Measurements from ENCODE around the gene DDHD1.

DNA sequence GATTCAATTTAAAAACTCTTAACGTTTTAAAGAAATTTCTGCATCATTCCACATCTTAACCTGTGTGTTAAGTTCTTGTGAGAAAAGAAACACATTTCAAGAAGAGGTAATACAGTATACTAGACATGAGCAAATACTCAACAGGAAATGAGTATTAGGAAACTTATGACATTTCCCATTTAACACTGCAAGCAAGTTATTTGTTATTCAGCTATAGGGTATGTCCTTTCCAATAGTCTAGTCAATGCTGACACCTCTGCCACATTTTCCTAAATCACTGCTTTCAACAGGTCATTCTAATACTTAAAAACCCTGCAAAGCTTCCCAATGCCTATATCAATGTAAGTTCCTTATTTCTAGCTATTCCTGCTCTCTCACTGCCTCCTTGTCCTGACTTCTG lies 93.1 kb downstream of the DDHD1 start:
- TF ChIP-seq, protein P1, sequence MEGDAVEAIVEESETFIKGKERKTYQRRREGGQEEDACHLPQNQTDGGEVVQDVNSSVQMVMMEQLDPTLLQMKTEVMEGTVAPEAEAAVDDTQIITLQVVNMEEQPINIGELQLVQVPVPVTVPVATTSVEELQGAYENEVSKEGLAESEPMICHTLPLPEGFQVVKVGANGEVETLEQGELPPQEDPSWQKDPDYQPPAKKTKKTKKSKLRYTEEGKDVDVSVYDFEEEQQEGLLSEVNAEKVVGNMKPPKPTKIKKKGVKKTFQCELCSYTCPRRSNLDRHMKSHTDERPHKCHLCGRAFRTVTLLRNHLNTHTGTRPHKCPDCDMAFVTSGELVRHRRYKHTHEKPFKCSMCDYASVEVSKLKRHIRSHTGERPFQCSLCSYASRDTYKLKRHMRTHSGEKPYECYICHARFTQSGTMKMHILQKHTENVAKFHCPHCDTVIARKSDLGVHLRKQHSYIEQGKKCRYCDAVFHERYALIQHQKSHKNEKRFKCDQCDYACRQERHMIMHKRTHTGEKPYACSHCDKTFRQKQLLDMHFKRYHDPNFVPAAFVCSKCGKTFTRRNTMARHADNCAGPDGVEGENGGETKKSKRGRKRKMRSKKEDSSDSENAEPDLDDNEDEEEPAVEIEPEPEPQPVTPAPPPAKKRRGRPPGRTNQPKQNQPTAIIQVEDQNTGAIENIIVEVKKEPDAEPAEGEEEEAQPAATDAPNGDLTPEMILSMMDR (conservative IDR thresholded peaks at IDR 0.05; ENCODE audit: low read depth in 2 of 2) = no peak
- TF ChIP-seq POLR2AphosphoS5 (IDR thresholded peaks at IDR 0.05; ENCODE audit: low read depth) (no peak), JUNB (IDR thresholded peaks at IDR 0.05; ENCODE audit: unreplicated experiment) (no peak), EZH2phosphoT487 (IDR thresholded peaks at IDR 0.05; ENCODE audit: unreplicated experiment) (no peak), CREB1 (CRISPR knock-in tag; IDR thresholded peaks at IDR 0.05; ENCODE audit: low read depth) (no peak), EZH2 (IDR thresholded peaks at IDR 0.05; ENCODE audit: low read depth, unreplicated experiment) (no peak), ZNF114 (CRISPR knock-in tag; IDR thresholded peaks at IDR 0.05) (no peak), NANOG (IDR thresholded peaks at IDR 0.05; ENCODE audit: borderline replicate concordance) (no peak), STAT1 (IDR thresholded peaks at IDR 0.05; ENCODE audit: unreplicated experiment) (no peak), ZNF331 (CRISPR knock-in tag; IDR thresholded peaks at IDR 0.05; ENCODE audit: low read depth) (no peak)
- TF ChIP-seq, protein P2, sequence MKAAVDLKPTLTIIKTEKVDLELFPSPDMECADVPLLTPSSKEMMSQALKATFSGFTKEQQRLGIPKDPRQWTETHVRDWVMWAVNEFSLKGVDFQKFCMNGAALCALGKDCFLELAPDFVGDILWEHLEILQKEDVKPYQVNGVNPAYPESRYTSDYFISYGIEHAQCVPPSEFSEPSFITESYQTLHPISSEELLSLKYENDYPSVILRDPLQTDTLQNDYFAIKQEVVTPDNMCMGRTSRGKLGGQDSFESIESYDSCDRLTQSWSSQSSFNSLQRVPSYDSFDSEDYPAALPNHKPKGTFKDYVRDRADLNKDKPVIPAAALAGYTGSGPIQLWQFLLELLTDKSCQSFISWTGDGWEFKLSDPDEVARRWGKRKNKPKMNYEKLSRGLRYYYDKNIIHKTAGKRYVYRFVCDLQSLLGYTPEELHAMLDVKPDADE (IDR thresholded peaks at IDR 0.05) = no peak
- TF ChIP-seq, protein P3, sequence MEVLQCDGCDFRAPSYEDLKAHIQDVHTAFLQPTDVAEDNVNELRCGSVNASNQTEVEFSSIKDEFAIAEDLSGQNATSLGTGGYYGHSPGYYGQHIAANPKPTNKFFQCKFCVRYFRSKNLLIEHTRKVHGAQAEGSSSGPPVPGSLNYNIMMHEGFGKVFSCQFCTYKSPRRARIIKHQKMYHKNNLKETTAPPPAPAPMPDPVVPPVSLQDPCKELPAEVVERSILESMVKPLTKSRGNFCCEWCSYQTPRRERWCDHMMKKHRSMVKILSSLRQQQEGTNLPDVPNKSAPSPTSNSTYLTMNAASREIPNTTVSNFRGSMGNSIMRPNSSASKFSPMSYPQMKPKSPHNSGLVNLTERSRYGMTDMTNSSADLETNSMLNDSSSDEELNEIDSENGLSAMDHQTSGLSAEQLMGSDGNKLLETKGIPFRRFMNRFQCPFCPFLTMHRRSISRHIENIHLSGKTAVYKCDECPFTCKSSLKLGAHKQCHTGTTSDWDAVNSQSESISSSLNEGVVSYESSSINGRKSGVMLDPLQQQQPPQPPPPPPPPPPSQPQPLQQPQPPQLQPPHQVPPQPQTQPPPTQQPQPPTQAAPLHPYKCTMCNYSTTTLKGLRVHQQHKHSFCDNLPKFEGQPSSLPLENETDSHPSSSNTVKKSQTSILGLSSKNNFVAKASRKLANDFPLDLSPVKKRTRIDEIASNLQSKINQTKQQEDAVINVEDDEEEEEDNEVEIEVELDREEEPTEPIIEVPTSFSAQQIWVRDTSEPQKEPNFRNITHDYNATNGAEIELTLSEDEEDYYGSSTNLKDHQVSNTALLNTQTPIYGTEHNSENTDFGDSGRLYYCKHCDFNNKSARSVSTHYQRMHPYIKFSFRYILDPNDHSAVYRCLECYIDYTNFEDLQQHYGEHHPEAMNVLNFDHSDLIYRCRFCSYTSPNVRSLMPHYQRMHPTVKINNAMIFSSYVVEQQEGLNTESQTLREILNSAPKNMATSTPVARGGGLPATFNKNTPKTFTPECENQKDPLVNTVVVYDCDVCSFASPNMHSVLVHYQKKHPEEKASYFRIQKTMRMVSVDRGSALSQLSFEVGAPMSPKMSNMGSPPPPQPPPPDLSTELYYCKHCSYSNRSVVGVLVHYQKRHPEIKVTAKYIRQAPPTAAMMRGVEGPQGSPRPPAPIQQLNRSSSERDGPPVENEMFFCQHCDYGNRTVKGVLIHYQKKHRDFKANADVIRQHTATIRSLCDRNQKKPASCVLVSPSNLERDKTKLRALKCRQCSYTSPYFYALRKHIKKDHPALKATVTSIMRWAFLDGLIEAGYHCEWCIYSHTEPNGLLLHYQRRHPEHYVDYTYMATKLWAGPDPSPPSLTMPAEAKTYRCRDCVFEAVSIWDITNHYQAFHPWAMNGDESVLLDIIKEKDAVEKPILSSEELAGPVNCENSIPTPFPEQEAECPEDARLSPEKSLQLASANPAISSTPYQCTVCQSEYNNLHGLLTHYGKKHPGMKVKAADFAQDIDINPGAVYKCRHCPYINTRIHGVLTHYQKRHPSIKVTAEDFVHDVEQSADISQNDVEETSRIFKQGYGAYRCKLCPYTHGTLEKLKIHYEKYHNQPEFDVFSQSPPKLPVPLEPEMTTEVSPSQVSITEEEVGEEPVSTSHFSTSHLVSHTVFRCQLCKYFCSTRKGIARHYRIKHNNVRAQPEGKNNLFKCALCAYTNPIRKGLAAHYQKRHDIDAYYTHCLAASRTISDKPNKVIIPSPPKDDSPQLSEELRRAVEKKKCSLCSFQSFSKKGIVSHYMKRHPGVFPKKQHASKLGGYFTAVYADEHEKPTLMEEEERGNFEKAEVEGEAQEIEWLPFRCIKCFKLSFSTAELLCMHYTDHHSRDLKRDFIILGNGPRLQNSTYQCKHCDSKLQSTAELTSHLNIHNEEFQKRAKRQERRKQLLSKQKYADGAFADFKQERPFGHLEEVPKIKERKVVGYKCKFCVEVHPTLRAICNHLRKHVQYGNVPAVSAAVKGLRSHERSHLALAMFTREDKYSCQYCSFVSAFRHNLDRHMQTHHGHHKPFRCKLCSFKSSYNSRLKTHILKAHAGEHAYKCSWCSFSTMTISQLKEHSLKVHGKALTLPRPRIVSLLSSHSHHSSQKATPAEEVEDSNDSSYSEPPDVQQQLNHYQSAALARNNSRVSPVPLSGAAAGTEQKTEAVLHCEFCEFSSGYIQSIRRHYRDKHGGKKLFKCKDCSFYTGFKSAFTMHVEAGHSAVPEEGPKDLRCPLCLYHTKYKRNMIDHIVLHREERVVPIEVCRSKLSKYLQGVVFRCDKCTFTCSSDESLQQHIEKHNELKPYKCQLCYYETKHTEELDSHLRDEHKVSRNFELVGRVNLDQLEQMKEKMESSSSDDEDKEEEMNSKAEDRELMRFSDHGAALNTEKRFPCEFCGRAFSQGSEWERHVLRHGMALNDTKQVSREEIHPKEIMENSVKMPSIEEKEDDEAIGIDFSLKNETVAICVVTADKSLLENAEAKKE (CRISPR knock-in tag; IDR thresholded peaks at IDR 0.05) = no peak
- TF ChIP-seq, protein P4, sequence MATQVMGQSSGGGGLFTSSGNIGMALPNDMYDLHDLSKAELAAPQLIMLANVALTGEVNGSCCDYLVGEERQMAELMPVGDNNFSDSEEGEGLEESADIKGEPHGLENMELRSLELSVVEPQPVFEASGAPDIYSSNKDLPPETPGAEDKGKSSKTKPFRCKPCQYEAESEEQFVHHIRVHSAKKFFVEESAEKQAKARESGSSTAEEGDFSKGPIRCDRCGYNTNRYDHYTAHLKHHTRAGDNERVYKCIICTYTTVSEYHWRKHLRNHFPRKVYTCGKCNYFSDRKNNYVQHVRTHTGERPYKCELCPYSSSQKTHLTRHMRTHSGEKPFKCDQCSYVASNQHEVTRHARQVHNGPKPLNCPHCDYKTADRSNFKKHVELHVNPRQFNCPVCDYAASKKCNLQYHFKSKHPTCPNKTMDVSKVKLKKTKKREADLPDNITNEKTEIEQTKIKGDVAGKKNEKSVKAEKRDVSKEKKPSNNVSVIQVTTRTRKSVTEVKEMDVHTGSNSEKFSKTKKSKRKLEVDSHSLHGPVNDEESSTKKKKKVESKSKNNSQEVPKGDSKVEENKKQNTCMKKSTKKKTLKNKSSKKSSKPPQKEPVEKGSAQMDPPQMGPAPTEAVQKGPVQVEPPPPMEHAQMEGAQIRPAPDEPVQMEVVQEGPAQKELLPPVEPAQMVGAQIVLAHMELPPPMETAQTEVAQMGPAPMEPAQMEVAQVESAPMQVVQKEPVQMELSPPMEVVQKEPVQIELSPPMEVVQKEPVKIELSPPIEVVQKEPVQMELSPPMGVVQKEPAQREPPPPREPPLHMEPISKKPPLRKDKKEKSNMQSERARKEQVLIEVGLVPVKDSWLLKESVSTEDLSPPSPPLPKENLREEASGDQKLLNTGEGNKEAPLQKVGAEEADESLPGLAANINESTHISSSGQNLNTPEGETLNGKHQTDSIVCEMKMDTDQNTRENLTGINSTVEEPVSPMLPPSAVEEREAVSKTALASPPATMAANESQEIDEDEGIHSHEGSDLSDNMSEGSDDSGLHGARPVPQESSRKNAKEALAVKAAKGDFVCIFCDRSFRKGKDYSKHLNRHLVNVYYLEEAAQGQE (IDR thresholded peaks at IDR 0.05; ENCODE audit: unreplicated experiment) = no peak

Data from GM23338 (cell line).